Inferior parietal cortex (tissue), 1 donor: Measurements from ENCODE around the gene SHLD2.
"Not testable (repeated sequence)": the region's sequence is repeated elsewhere in the genome, so short reads cannot be mapped to it uniquely, and the experiment has no call there.

ENCODE experiments used
- DNase-seq: peaks from one replicate; pipeline ENCODE4 v3.0.0-alpha.2; 2016; ENCODE audit errors: extremely low spot score

The SHLD2 gene, protein sequence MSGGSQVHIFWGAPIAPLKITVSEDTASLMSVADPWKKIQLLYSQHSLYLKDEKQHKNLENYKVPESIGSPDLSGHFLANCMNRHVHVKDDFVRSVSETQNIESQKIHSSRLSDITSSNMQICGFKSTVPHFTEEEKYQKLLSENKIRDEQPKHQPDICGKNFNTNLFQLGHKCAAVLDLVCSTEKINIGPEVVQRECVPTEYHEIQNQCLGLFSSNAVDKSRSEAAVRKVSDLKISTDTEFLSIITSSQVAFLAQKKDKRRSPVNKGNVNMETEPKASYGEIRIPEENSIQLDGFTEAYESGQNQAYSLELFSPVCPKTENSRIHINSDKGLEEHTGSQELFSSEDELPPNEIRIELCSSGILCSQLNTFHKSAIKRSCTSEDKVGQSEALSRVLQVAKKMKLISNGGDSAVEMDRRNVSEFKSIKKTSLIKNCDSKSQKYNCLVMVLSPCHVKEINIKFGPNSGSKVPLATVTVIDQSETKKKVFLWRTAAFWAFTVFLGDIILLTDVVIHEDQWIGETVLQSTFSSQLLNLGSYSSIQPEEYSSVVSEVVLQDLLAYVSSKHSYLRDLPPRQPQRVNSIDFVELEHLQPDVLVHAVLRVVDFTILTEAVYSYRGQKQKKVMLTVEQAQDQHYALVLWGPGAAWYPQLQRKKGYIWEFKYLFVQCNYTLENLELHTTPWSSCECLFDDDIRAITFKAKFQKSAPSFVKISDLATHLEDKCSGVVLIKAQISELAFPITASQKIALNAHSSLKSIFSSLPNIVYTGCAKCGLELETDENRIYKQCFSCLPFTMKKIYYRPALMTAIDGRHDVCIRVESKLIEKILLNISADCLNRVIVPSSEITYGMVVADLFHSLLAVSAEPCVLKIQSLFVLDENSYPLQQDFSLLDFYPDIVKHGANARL

DNA sequence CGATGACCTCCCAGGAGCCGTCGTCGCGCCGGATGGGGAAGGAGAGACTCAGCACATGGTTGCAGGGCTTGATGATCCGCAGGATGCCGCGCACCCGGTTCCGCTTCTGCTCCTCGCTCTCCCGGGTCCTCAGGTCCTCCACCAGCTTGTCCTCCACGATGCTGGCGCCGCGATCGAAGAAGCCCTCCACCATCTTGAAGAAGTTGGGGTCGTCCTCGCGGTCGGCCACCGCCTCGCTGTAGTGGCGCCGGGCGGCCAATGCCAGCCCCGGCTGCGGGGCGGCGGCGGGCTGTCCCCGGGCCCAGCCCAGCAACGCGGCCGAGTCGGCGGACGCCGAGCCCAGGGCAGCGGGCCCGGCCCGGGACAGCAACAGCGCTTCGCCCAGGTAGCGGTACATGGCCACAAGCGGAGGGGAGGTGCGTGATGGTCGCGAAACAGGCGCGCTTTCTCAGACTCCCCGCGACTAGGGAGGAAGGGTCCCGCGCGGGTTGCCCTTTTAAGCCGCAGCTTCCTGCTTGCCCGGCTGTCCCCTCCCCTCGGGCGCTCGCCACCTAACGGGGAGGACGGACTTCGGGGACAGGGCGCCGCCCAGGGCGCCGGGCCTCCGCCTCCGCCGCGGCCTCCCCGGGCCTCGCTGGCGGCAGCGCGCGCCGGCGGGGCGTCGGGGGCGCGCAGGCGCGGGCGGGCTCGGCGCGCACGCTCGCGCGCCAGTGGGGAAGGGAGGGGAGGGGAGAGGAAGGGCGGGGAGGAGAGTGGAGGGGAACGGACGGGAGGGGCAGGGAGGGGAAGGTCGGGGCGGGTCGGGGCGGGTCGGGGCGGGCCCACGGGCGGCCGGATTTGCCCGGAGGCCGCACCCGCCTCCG is at the start of gene SHLD2, which contains the start of gene GLUD1:
SHLD2 (plus strand) TSS at position 834 of the 863 bp plus-strand sequence. CDS start 56,149 bp downstream, outside the sequence.
GLUD1 (minus strand) TSS at position 471 of the 863 bp plus-strand sequence; CDS start at position 397, 74 bp downstream.
- peak; percentile 77 for DNase-seq

DNA sequence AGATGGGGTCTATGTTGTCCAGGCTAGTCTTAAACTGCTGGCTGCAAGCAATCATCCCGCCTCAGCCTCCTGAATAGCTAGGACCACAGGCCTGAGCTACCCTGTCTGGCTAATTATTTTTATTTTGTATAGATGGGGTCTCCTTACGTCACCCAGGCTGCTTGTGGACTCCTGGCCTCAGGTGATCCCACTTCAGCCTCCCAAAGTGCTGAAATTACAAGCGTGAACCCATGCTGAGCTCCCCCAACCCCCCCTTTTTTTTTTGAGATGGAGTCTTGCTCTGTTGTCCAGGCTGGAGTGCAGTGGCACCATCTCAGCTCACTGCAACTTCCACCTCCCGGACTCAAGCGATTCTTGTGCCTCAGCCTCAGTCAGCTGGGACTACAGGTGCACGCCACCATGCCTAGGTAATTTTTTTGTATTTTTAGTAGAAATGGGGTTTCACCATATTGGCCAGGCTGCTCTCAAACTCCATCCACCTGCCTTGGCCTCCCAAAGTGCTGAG is 49.5 kb upstream of the SHLD2 start:
- no peak for DNase-seq

DNA sequence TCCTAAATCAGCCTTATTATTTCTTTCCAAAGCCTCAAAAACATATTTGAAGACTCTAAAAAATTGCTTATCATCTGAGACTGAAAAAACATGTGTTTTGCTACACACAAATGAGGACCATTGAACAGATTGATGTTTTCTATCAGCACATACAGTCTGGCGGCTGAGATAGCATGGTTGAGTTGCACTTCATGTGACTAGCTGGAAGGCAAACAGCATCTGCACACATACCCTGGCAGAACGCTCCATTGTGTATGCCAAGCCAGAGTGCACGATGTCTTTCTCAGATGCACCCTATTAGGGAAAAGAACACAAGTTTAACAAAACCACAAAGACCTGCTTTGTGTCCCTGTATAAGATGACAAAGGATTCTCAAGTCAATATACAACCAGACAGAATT is 41.9 kb upstream of the SHLD2 start:
- DNase-seq = peak; percentile 80

DNA sequence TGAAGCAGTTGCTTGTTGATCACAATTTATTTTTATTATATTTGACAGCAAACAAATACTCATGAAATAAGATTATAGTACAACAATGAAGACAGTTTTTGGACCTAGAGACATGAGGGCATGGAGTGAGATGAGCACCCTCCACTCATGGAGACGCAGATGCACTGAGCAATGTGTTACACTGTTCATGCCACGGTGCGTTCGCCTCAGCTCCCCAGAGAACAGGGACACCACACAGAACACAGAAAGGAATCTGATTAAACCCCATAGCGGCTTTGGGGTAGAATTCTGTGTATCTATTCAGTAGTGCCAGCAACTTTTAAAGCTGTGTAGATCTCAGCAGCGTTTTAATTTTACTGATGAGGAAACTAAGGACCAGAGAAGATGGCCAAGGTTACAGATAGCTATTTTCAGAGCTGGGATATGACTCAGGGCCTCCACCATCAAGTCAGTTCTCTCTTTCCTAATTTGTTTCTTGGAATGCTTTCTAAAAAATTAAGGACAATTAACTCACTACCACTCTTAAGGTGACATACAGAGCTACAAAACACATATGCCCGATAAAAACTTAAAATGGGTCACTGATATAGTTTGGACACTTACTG is 41.3 kb upstream of the SHLD2 start:
- peak; percentile 50 for DNase-seq

DNA sequence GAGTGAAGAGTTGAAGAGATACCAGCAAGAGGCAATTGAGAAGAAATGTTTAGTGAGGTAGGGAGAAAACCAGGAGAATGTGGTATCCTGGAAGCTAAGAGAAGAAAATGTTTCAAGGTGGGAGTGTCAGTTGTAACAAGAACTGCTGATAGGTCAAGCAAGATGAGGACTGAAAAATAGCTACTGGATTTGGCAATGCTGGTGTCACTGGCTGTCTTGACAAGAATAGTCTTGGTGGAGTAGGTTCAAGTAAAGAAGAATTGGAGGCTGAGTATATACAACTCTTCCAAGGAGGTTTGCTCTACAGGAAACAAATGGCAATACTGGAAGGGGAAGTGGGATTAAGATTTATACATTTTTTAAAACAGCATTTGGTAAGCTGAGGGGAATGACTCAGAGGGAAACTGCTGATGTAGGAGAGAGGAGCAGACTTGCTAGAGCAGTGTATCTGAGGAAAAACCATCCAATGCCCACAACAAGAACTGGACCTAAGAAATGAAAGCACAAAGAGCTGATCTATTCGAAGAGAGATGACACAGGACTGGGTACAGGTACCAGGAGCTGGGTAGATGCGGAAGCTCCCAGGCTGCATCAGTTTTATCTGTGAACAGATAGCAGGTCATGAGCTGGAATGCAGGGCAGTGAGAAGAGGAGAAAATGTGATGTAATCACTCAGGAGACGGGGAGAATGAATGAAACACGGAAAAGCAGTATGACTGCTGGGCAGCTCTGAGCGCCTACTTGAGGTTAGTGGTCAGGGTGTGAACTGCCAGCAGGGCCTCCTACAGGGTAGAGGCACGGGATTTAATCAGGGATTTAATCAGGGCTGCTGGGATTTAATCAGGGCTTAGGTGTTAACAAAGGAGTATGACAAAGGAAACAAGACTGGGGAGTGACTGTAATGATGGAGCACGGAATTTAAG is 40.4 kb upstream of the SHLD2 start:
- DNase-seq = peak; percentile 27

DNA sequence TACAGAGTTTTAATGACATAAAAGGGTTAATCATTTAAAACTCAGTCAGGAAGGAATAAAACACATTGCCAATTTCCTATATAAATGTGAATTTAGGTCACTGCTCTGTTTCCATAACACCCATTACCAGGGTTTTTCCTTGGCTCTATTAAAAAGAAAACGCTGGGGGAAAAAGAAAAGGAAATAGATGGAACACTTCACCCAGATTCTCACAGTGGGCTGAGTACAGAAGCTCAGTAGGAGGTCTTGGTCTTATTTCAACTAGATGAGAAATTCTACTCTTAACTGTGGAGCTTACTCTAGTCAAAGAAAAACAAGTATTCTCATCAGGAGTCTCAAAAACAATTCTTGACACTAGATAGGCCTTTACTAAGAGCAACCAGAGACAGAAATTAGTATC is 36.8 kb upstream of the SHLD2 start:
- peak; percentile 37 for DNase-seq

DNA sequence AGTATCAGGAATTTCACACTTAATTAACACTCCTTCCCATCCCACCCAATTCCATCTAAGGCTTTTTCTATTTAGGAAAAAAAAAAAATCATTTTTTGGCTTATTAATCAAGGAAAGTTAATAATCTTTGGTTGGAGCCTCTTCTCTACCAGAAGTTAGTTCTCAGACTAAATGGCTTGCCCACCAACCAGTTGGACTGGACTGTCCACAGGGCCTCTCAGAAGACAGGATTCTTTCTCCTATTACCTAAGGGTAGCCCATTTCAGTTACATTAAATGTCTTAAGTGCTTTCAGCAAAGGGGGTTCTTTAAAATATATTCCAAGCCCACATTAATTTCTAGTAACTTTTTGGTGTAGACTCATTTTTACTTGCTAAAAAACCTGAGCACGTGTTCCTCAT is 35.6 kb upstream of the SHLD2 start:
- DNase-seq = no peak

DNA sequence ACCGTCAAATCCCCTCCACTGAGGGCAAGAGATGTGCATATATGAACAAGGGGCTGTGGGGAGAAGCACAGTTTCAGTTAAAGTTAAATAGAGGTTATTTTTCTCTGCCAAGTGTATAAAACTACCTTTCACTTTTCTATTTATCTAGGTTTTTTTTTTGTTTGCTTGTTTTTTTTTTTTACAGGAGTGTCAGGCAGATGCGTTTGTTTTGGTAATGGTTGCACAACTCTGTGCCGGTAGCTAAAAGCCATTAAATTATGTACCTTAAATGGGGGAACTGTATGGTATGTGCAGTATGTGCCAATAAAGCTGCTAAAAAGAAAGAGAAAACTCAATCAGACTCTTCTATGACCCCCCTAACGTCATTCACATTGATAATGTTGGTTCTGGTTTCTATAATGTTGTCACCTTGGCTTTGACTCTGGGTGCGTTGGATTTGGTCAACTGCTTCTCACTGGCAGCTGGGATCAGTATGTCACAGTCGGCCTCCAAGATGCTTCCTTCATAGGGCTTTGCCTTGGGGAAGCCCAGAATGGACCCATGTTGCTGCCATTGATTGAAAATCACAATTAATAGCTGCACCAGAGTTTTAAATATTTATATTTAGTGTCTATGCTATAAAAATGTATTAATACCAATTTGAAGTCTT is 34.6 kb upstream of the SHLD2 start:
- no peak for DNase-seq

DNA sequence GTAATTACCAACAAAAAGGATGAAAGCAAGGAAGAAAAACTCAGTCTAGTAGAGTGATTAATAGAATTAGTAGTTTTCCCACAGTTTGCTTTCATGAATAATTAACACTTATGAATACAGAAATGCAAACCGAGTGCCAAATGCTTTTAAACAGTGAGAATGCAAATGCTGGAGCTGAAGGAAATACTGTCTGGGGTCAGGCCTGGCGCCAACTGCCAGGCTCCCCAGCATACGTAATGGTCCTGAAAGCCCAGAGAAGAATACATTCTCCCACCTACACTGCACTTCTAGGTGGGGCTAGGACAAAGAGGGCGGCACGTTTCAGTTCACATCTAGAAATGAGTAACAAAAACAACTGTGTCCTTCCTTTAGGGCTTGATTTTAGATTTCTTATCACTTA is 30.4 kb upstream of the SHLD2 start:
- peak; percentile 39 for DNase-seq

DNA sequence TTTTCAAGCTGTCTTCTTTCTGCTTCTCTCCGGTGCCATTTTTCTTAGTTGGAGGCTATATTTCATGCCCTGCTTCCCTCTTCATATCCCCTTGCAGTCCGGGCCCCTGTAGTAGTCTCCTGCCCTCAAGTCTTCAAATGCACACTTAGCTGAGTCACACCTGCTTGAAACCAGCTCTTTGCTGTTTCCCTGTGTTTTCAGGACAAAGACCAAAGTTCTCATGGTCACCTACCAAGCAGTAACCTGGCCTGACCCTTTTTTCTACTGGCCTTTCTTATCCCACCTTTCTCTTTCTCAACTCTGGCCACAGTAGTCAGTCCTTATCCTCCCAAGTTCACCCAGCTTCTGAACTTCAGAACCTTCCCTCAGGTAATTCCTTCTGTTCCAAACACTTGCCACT is 28.8 kb upstream of the SHLD2 start:
- no peak for DNase-seq

DNA sequence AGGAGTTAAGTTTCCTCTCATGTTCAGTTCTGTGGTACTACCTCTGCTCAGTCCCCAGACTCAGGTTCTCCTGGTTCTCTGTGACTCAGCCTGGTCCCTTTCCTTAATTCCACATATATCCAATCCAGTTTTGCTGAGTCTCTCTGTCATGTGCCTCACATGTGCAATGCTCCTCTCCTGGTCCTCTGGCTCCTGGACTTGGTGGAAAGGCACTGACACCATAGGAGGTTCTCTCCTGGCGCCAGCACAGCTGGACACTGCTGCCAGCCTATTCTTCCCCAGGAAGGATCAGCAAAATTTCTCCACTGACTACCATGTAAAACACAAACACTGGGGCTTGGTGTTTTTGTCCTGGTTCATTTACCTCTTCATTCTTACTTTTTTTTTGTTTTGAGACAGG is 28.1 kb upstream of the SHLD2 start:
- no peak for DNase-seq

DNA sequence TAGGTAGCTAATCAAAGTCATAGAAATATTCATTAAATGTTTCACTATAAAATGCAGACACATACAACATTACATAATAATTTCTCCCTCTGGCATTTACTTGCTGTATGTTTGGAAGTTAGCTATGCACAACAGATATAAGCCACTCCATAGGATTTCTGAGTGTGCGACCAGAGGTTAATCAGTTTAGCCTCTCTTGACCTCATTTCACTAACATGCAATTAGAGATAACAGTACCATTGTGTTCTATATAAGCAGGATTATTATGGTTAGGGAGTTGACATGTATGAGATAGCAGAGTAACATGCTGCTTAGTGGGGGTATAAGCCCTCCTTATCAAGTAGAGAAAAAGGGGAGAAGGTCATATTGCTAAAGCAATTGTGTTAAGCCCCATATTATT is 26.7 kb upstream of the SHLD2 start:
- no peak for DNase-seq

DNA sequence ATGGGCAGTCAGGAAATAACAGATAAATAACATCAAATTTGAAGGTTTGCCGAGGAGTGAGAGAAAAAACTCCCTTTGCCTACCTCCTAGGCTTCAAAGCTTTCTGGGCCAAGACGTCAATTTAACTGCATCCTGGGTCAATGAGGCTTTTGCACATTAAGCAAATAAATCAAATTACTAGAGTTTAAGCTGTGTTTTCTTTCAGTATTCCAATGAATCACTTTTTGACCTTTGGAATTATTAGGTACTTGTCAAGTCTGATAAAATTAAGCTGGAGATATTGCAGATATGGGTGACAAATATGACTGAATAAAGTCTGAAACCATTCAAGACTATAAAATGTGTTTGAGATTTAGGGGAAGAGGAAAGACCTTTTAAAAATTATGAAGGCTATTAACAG is 22.6 kb upstream of the SHLD2 start:
- DNase-seq = no peak

DNA sequence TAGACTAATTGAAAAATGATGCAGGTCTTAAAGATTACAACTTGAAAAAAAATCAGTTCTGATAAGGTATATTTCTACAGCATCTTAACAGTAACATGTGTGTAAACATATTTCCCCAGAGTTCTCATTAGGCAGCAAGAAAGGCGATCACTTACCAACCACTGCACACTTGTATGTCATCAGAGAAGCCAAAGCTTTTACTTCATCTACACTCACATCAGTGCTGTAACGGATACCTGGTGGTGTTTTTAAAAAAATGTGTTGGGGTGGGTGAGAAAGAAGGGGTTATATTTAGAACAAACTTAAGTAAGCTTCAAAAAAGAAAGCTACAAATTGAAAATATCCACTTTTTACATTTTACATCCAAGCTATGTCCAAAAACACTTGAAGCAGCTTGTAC is 18.6 kb upstream of the SHLD2 start:
- DNase-seq = not testable (repeated sequence)

DNA sequence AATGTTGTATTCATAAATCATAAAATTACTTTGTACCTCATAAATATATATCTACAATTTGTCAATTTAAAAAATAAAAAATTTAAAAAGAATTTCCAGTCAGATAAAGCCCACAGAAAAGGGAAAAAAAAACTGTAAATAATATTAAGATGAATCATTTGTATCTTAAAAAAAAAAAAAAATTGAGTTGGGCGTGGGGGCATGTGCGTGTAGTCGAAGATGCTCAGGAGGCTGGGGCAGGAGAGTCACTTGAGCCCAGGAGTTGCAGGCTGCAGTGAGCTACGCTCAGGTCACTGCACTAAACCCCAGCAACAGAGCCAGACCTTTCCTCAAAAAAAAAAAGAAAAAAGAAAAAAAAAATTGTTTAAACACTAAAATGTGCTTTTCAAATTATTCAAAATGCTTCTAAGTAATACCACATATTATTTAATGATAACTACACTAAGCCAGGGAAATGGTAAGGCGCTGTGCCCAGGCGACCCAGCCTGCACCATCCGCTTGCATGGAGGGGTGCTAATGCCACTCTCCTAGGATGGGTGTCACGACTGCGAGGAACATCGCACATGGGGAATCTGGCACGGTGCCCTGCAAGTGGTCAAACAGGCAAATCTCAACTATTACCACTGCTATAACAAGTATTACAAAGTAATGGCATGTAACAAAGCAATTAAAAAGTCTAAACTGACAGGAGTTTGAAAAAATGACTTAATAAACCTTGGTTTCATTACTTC is 15.7 kb upstream of the SHLD2 start:
- DNase-seq = no peak

DNA sequence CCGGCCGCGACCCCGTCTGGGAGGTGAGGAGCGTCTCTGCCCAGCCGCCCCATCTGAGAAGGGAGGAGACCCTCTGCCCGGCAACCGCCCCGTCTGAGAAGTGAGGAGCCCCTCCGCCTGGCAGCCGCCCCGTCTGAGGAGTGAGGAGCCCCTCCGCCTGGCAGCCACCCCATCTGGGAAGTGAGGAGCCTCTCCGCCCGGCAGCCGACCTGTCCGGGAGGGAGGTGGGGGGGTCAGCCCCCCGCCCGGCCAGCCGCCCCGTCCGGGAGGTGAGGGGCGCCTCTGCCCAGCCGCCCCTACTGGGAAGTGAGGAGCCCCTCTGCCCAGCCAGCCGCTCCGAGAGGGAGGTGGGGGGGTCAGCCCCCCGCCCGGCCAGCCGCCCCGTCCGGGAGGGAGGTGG is 14.4 kb upstream of the SHLD2 start:
- not testable (repeated sequence) for DNase-seq

DNA sequence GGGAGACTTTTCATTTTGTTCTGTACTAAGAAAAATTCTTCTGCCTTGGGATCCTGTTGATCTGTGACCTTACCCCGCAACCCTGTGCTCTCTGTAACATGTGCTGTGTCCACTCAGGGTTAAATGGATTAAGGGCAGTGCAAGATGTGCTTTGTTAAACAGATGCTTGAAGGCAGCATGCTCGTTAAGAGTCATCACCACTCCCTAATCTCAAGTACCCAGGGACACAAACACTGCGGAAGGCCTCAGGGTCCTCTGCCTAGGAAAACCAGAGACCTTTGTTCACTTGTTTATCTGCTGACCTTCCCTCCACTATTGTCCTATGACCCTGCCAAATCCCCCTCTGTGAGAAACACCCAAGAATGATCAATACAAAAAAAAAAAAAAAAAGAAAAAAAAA is 13.4 kb upstream of the SHLD2 start:
- not testable (repeated sequence) for DNase-seq

DNA sequence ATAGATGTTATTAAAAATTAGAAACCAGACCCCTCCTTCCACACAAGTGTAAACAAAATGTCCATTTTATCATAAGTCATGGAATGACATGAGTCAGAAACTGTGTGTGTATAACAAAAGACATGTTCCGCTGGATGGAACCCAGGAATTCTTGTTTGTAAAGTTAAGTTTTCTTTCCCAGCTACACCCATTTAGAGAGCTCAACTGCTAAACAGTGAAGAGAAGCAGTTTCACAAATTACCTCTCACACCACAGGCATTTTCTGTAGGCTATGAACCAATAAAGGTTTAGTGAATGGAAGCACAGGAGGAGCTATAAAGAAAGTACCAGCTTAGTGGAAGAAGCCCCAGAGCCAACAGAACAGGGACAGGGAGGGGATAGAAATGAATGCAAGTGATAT is 12.8 kb upstream of the SHLD2 start:
- DNase-seq = not testable (repeated sequence)
